Effector memory CD8-positive, alpha-beta T cell (primary cell): ENCODE results near the gene DCAF12L2.
"Not testable (repeated sequence)": the region's sequence is repeated elsewhere in the genome, so short reads cannot be mapped to it uniquely, and the experiment has no call there.

ENCODE experiments used
- ATAC-seq: fragments of 150-1000 bp; cut with Tn5 transposase; replicated peaks from 2 replicates; pipeline ENCODE4 v1.10.0; 2021; ENCODE audit warnings: mild to moderate bottlenecking, moderate library complexity
- DNase-seq, 3 experiments: peaks; one replicate each; pipeline ENCODE4 v3.0.0; 2021
- H3K27ac Mint-ChIP-seq, 2 donors: one replicate each; pipeline ENCODE4 v1.8.0; 2022; ENCODE audit warnings: mild to moderate bottlenecking in 2 of 2, mixed read lengths in 2 of 2, moderate library complexity in 2 of 2
- H3K27me3 Mint-ChIP-seq, 2 donors: one replicate each; pipeline ENCODE4 v1.8.0; 2022; ENCODE audit warnings: mixed read lengths in 2 of 2
- H3K36me3 Mint-ChIP-seq: one replicate; pipeline ENCODE4 v1.8.0; 2022; ENCODE audit warnings: mild to moderate bottlenecking, moderate library complexity, mixed read lengths; ENCODE audit not compliant: insufficient read depth
- H3K4me1 Mint-ChIP-seq, 2 donors: one replicate each; pipeline ENCODE4 v1.8.0; 2022; ENCODE audit warnings: low read depth in 2 of 2, mixed read lengths in 2 of 2
- H3K4me3 Mint-ChIP-seq, 2 donors: one replicate each; pipeline ENCODE4 v1.8.0; 2022; ENCODE audit warnings: mild to moderate bottlenecking in 2 of 2, mixed read lengths in 2 of 2, moderate library complexity in 2 of 2
- H3K9me3 Mint-ChIP-seq, 2 donors: one replicate each; pipeline ENCODE4 v1.8.0; 2022; ENCODE audit warnings: mixed read lengths in 2 of 2
- total RNA-seq, 9 experiments: gene quantifications; one replicate each; lab custom pipeline; 2026; lab: John Stamatoyannopoulos, UW

Gene DCAF12L2
- 0 reads per million in 9 experiments for total RNA-seq

- H3K27me3 Mint-ChIP-seq = no peaks in the 10 kb centered on the region
- H3K36me3 Mint-ChIP-seq = no peaks in the 10 kb centered on the region
- peaks cover 0 to 2% of the 10 kb centered on the region in 2 donors for H3K4me1 Mint-ChIP-seq
- no peak for DNase-seq
- ATAC-seq = no peak
- no peaks in the 10 kb centered on the region for H3K9me3 Mint-ChIP-seq
- no peak within 1 kb of the TSS for H3K4me3 Mint-ChIP-seq
- no peak within 1 kb of the TSS for H3K27ac Mint-ChIP-seq
Observed at GRCh38 chrX:126165721-126166461, at the start of gene DCAF12L2. DCAF12L2 (minus strand) TSS chrX:126166289; CDS start chrX:126165924, 365 bp downstream.

- not testable (repeated sequence) for H3K36me3 Mint-ChIP-seq, H3K27me3 Mint-ChIP-seq, H3K27ac Mint-ChIP-seq, H3K4me1 Mint-ChIP-seq, H3K4me3 Mint-ChIP-seq, DNase-seq, H3K9me3 Mint-ChIP-seq, ATAC-seq
Observed at GRCh38 chrX:126190888-126191287, 24.8 kb upstream of the DCAF12L2 start.

- Mint-ChIP-seq H3K27ac (no peak overlapping the region), H3K4me1 (no peaks in the 10 kb centered on the region), H3K36me3 (no peaks in the 10 kb centered on the region), H3K9me3 (no peaks in the 10 kb centered on the region), H3K27me3 (no peaks in the 10 kb centered on the region), H3K4me3 (no peak overlapping the region)
- DNase-seq = no peak
- ATAC-seq = no peak
Observed at GRCh38 chrX:126177133-126177840, 11.2 kb upstream of the DCAF12L2 start.

GRCh38 chrX:126170720-126171119 lies 4.6 kb upstream of the DCAF12L2 start:
- H3K4me1 Mint-ChIP-seq = peaks cover 0 to 2% of the 10 kb centered on the region in 2 donors
- H3K9me3 Mint-ChIP-seq = no peaks in the 10 kb centered on the region
- no peaks in the 10 kb centered on the region for H3K36me3 Mint-ChIP-seq
- no peaks in the 10 kb centered on the region for H3K27me3 Mint-ChIP-seq
- ATAC-seq (no peak), DNase-seq (no peak)
- H3K27ac Mint-ChIP-seq = no peak overlapping the region
- H3K4me3 Mint-ChIP-seq = no peak overlapping the region

- Mint-ChIP-seq H3K4me1 (peaks cover 0 to 2% of the 10 kb centered on the region in 2 donors), H3K9me3 (no peaks in the 10 kb centered on the region), H3K36me3 (no peaks in the 10 kb centered on the region), H3K4me3 (no peak overlapping the region), H3K27me3 (no peaks in the 10 kb centered on the region), H3K27ac (no peak overlapping the region)
- ATAC-seq = no peak
- no peak for DNase-seq
Observed at GRCh38 chrX:126167560-126167959, 1.5 kb upstream of the DCAF12L2 start.

DNA sequence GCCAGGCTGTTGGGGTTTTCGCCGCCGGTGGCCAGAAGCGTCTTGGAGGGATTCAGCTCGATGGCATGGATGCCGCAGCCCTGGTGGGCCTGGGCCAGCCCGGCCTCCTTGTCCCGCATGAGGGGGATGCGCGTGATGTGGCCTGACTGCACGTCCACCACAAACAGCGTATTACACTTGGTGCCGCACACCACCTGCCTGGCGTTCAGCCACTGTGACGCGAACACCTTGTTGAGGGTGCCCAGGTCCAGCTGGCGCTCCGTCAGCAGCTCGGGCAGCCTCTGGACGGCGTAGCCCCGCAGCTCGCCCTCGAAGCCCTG lies 728 bp downstream of the DCAF12L2 start:
- Mint-ChIP-seq H3K27me3 (no peaks in the 10 kb centered on the region), H3K4me3 (no peak overlapping the region), H3K36me3 (no peaks in the 10 kb centered on the region), H3K4me1 (peaks cover 0 to 2% of the 10 kb centered on the region in 2 donors), H3K9me3 (no peaks in the 10 kb centered on the region), H3K27ac (no peak overlapping the region)
- no peak for ATAC-seq
- no peak for DNase-seq

DNA sequence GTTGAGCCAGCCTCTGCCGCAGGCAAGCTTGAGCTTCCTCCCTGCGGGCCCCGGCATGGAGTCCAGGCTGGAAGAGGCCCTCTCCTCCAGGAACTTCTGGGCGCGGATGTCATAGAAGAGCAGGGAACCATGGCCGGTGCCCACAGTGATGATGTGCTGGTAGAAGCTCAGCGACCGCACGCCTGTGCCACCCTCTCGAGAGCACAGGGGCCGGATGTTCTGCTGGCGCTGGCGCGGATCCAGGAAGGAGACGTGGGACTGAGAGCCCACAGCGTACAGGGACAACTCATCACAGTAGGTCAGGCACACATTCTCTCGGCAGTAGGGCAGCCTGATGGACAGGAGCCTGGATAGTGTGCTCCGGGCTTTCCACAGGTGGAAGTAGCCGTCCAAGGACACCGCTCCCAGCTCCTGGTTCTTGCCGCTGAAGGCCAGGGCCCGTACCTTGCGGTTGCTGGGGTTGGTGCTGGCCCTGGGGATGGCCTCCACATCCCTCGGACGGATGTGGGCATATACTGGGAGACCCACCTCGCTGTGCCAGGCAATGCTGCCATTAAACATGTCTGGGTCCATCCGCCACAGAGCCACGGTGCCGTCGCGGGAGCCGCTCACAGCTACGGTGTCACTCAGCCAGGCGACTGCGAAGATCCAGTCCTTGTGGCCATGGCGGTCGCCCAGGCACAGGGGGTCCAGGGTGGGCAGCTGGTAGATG lies 1.2 kb downstream of the DCAF12L2 start:
- Mint-ChIP-seq H3K9me3 (no peaks in the 10 kb centered on the region), H3K27ac (no peak overlapping the region), H3K4me1 (peaks cover 0 to 2% of the 10 kb centered on the region in 2 donors), H3K36me3 (no peaks in the 10 kb centered on the region), H3K4me3 (no peak overlapping the region), H3K27me3 (no peaks in the 10 kb centered on the region)
- no peak for ATAC-seq
- DNase-seq = no peak

DNA sequence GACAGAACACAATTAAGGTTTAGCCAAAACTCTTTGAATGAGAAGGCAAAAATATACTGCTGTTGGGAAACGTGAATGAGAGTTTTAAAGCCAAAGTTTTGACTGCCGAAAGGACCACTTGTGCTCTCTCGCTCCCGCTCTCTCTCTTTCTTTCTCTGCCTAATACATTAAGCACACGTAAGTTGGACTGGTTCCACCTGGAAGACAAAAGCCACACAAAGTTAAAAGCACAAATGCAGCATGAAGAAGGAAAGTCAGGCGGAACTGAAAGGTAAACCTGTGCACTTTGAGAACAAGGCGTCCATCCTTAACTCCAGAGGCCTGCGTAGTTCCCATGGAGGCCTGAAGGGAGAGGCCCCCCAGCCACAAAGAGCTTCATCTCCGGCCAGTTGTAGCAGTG lies 1.9 kb downstream of the DCAF12L2 start:
- H3K27ac Mint-ChIP-seq = no peak overlapping the region
- H3K4me1 Mint-ChIP-seq = peaks cover 0 to 2% of the 10 kb centered on the region in 2 donors
- H3K36me3 Mint-ChIP-seq = no peaks in the 10 kb centered on the region
- H3K27me3 Mint-ChIP-seq = no peaks in the 10 kb centered on the region
- no peak overlapping the region for H3K4me3 Mint-ChIP-seq
- DNase-seq (no peak), ATAC-seq (no peak)
- no peaks in the 10 kb centered on the region for H3K9me3 Mint-ChIP-seq

DNA sequence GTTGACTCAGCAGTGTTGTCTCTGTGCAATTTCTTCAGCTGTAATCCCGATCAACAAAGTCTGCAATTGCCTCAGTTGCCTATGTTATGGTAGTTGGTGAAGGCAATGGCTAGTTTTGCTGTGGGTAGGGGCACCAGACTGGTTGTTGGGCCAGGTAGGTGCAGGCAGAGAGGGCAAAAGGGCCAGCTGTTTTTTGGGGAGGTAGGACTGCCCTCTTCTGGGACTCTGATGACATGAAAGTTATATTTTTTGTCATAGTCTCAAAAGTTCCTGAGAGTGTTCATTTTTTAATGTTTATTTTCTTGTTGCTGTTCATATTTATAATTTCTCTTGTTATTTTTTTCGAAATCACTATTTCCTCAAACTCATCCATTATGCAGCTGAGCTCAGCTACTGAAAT lies 25.1 kb downstream of the DCAF12L2 start:
- no peak overlapping the region for H3K27ac Mint-ChIP-seq
- H3K9me3 Mint-ChIP-seq = peaks cover 0 to 1% of the 10 kb centered on the region in 2 donors
- no peak for ATAC-seq
- no peaks in the 10 kb centered on the region for H3K36me3 Mint-ChIP-seq
- H3K27me3 Mint-ChIP-seq = no peaks in the 10 kb centered on the region
- no peaks in the 10 kb centered on the region for H3K4me1 Mint-ChIP-seq
- no peak for DNase-seq
- H3K4me3 Mint-ChIP-seq = no peak overlapping the region

DNA sequence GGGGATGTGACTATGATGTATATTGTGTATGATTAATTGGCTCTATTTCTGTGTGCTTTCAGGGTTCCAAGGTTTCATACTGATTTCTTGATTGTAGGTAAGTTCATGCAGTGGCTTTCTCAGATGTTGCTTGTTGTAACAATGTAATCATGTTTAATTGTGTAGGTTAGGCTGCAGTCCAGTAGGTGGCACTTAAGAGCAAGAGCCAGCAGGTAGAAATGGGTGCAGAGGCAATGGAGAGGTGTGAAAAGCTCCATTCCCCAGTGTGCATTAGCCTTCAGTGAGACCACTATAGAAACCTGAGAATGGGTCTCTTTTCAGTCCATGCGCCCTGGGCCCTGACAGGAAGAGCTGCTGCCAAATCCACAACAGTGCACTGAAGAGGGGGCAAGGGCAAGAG lies 28.2 kb downstream of the DCAF12L2 start:
- no peaks in the 10 kb centered on the region for H3K4me1 Mint-ChIP-seq
- H3K27me3 Mint-ChIP-seq = no peaks in the 10 kb centered on the region
- DNase-seq (no peak), ATAC-seq (no peak)
- peaks cover 0 to 1% of the 10 kb centered on the region in 2 donors for H3K9me3 Mint-ChIP-seq
- H3K27ac Mint-ChIP-seq = no peak overlapping the region
- H3K4me3 Mint-ChIP-seq = no peak overlapping the region
- no peaks in the 10 kb centered on the region for H3K36me3 Mint-ChIP-seq

DNA sequence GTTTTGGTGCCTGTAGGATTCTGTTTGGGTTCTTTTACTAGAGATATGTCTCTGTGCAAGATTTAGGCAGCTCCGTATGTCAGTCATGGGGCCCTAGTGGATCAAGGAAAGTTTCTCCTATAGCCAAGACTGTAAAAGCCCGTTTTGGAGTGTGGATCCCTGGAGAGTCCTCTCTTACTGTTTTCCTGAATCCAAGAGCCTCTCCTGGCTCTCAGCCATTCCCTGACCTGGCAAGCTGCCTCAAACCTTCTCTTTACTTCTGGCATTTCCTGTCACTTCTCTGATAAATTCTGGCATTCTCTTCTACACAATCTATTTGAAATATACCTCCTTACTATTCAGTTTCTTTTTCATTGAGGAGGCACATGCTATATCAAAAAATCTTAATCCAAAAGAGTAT lies 41.4 kb downstream of the DCAF12L2 start:
- DNase-seq = no peak
- no peak overlapping the region for H3K27ac Mint-ChIP-seq
- H3K4me1 Mint-ChIP-seq = no peaks in the 10 kb centered on the region
- no peaks in the 10 kb centered on the region for H3K36me3 Mint-ChIP-seq
- H3K4me3 Mint-ChIP-seq = no peak overlapping the region
- H3K9me3 Mint-ChIP-seq = peaks cover 0 to 8% of the 10 kb centered on the region in 2 donors
- no peak for ATAC-seq
- H3K27me3 Mint-ChIP-seq = no peaks in the 10 kb centered on the region
